HepG2 (cell line): ENCODE data around the gene IL32. TPM values are rescaled to one million over a fixed set of nuclear protein-coding genes. Genes with fewer than 3 reads are reported as not detected.

Source experiments
- AGO1 ChIP-seq: fragments of 200-400 bp; formaldehyde crosslinking; IDR thresholded peaks from 2 replicates; pipeline ENCODE4 v1.6.1; 2017; ENCODE audit warnings: mild to moderate bottlenecking, low read depth, low read length, moderate library complexity; ENCODE audit not compliant: poor library complexity, severe bottlenecking
- ELF4 ChIP-seq: sonication (generic); formaldehyde crosslinking; IDR thresholded peaks from 2 replicates; pipeline ENCODE4 v1.5.0; 2020; ENCODE audit warnings: missing genetic modification reagents, mild to moderate bottlenecking, moderate library complexity, borderline replicate concordance
- FOXJ3 ChIP-seq: sonication (generic); formaldehyde crosslinking; IDR thresholded peaks from 2 replicates; pipeline ENCODE4 v1.4.0; 2020; ENCODE audit warnings: missing genetic modification reagents, mild to moderate bottlenecking, borderline replicate concordance
- FOXO1 ChIP-seq: sonication (generic); formaldehyde crosslinking; IDR thresholded peaks from 2 replicates; pipeline ENCODE4 v1.4.0; 2020; ENCODE audit warnings: missing genetic modification reagents
- HMG20B ChIP-seq: conservative IDR thresholded peaks from 2 replicates; pipeline ENCODE4 v1.6.1; 2016; ENCODE audit warnings: missing genetic modification reagents, missing compliant biosample characterization
- JUND ChIP-seq: sonication (generic); formaldehyde crosslinking; IDR thresholded peaks from 2 replicates; pipeline ENCODE4 v1.8.0; 2022; ENCODE audit warnings: mild to moderate bottlenecking, missing genetic modification reagents
- KMT2B ChIP-seq: IDR thresholded peaks from 2 replicates; pipeline ENCODE4 v1.6.1; 2016; ENCODE audit warnings: missing genetic modification reagents, missing compliant biosample characterization
- MAFG ChIP-seq: sonication (generic); formaldehyde crosslinking; IDR thresholded peaks from 2 replicates; pipeline ENCODE4 v1.5.1; 2020; ENCODE audit warnings: mild to moderate bottlenecking, missing genetic modification reagents
- NCOA1 ChIP-seq: sonication (generic); formaldehyde crosslinking; IDR thresholded peaks from 2 replicates; pipeline ENCODE4 v1.9.0; 2021; ENCODE audit warnings: missing genetic modification reagents
- NR2F1 ChIP-seq, 2 experiments: fragments of 450-650 bp in 1 of 2; formaldehyde crosslinking in 1 of 2; IDR thresholded peaks; 2 replicates each; pipeline versions ENCODE4 v1.5.0 to v1.6.1; 2016 to 2020; ENCODE audit warnings: mild to moderate bottlenecking in 1 of 2, missing compliant biosample characterization in 1 of 2, missing genetic modification reagents in 1 of 2, moderate library complexity in 1 of 2
- PHF20 ChIP-seq: sonication (generic); formaldehyde crosslinking; IDR thresholded peaks from 2 replicates; pipeline ENCODE4 v1.5.0; 2020; ENCODE audit warnings: mild to moderate bottlenecking, missing genetic modification reagents
- RXRB ChIP-seq: IDR thresholded peaks from 2 replicates; pipeline ENCODE4 v1.6.1; 2016; ENCODE audit warnings: borderline replicate concordance, missing genetic modification reagents, missing compliant biosample characterization
- TARDBP ChIP-seq: sonication (generic); formaldehyde crosslinking; IDR thresholded peaks from 2 replicates; pipeline ENCODE4 v1.8.0; 2022; ENCODE audit warnings: mild to moderate bottlenecking, missing genetic modification reagents
- TCF12 ChIP-seq, 2 experiments: fragments of 450-650 bp in 1 of 2; sonication (generic) in 1 of 2; formaldehyde crosslinking in 1 of 2; IDR thresholded peaks; 2 replicates each; pipeline versions ENCODE4 v1.6.1 to v1.8.0; 2017 to 2022; ENCODE audit warnings: antibody characterized with exemption in 1 of 2, mild to moderate bottlenecking in 1 of 2, missing genetic modification reagents in 1 of 2, moderate library complexity in 1 of 2
- YEATS4 ChIP-seq: sonication (generic); formaldehyde crosslinking; IDR thresholded peaks from 2 replicates; pipeline ENCODE4 v1.4.0; 2020; ENCODE audit warnings: missing genetic modification reagents, borderline replicate concordance
- ZBTB7A ChIP-seq: sonication (generic); formaldehyde crosslinking; IDR thresholded peaks from 2 replicates; pipeline ENCODE4 v1.8.0; 2022; ENCODE audit warnings: mild to moderate bottlenecking, missing genetic modification reagents
- ZNF335 ChIP-seq: sonication (generic); formaldehyde crosslinking; IDR thresholded peaks from 2 replicates; pipeline ENCODE4 v1.4.0; 2020; ENCODE audit warnings: missing genetic modification reagents
- ZNF343 ChIP-seq: sonication (generic); formaldehyde crosslinking; IDR thresholded peaks from 2 replicates; pipeline ENCODE4 v1.4.0; 2020; ENCODE audit warnings: mild to moderate bottlenecking, missing genetic modification reagents
- ZNF557 ChIP-seq: sonication (generic); formaldehyde crosslinking; IDR thresholded peaks from 2 replicates; pipeline ENCODE4 v1.4.0; 2020; ENCODE audit warnings: missing genetic modification reagents
- ZNF724P ChIP-seq: sonication (generic); formaldehyde crosslinking; IDR thresholded peaks from 2 replicates; pipeline ENCODE4 v1.8.0; 2022; ENCODE audit warnings: missing genetic modification reagents, borderline replicate concordance
- polyA plus RNA-seq, 8 experiments: library from polyadenylated mRNA; depleted of rRNA in 3 of 8; stranded (reverse) in 7 of 8; unstranded in 1 of 8; fragments of >200 nt; fragmentation: Illumina TruSeq in 4 of 8; extraction: Trizol in 4 of 8; gene quantifications; 2 replicates each; pipeline versions ENCODE4 v1.2.1 to v1.2.3, GENCODE V29; 2011 to 2016; ENCODE audit warnings: low read depth in 4 of 8, missing spikeins in 1 of 8, mixed read lengths in 1 of 8; ENCODE audit not compliant: insufficient read depth in 1 of 8
- total RNA-seq, 5 experiments: library from RNA; depleted of rRNA; stranded (reverse); fragments of >200 nt; fragmentation: Illumina TruSeq; extraction: Trizol; gene quantifications; 2 replicates each; pipeline ENCODE4 v1.2.3, GENCODE V29; 2016; ENCODE audit warnings: low read depth in 1 of 5
- TF ChIP-seq, protein P1 (sequence below): sonication (generic); formaldehyde crosslinking; IDR thresholded peaks from 2 replicates; pipeline ENCODE4 v1.5.1; 2020; ENCODE audit warnings: mild to moderate bottlenecking, missing genetic modification reagents, borderline replicate concordance

Gene IL32
- total and polyA plus RNA-seq, 2 of the 13 experiments (the other 11 are each of a cell fraction or from before 2014, with no cell fraction given): 115 to 165 TPM

DNA sequence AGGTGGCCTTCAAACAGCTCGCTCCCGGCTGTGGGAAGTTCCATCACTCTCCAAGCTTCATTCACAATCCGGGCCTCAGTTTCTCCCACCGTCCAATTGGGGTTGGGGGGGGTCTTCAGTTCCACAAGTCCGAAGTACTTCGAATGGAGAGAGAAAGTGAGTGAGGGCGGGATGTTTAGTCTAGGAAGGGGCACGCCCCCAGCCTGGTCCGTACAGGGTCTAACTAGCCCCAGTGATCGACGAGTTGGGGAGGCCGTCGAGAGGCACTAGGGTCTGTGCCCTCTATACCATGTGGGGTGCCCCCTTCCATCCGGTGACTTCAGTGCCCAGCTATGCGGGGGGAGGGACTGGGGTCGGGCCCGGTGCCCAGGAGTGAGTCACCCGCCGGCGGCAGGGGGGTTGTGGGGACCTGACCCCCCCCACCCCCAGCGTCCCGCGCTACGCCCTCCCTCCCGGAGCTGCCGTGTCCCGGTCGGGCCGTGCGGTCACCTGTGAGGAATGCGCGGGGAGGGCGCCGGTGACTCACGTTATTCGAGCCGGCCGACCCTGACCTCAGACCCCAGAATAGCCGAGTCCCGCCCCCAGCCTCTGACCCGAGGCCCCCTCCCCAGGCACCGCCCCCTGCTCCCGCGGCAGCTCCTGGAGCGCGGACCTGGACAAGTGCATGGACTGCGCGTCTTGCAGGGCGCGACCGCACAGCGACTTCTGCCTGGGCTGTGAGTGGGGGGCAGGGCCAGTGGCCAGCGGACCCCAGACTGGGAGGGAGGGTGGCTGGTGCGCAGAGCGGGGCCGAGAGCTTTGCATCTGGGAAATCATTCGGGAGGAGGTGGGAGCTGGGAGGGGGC is 44.6 kb upstream of the IL32 start (continued):
- TF ChIP-seq FOXJ3 (CRISPR knock-in tag) (0 out of 2 replicates have a peak, but pooled peaks have one; percentile 25), ZBTB7A (peak; percentile 83), HMG20B (peak; percentile 48), TCF12 (IDR thresholded peaks at IDR 0.05) (no peak), TCF12 (CRISPR knock-in tag; IDR thresholded peaks at IDR 0.05) (no peak; the same call in 1 of the 2 replicates), RXRB (CRISPR knock-in tag) (peak; percentile 82), ZNF724P (CRISPR knock-in tag) (no peak), AGO1 (peak; percentile 70), MAFG (CRISPR knock-in tag) (no peak), ZNF557 (CRISPR knock-in tag) (0 out of 2 replicates have a peak, but pooled peaks have one; percentile 51), TARDBP (CRISPR knock-in tag) (peak; percentile 59; the same call in 1 of the 2 replicates), KMT2B (CRISPR knock-in tag) (peak; percentile 30; the same call in 1 of the 2 replicates), FOXO1 (peak; percentile 19; the same call in 1 of the 2 replicates), NCOA1 (CRISPR knock-in tag) (peak; percentile 65), JUND (peak; percentile 99), YEATS4 (CRISPR knock-in tag) (peak; percentile 60; the same call in 1 of the 2 replicates), ZNF343 (peak; percentile 52; the same call in 1 of the 2 replicates), NR2F1 (CRISPR knock-in tag; IDR thresholded peaks at IDR 0.05) (peak; percentile 88 to 95; a peak in 3 of 4 replicates), PHF20 (CRISPR knock-in tag) (peak; percentile 22; the same call in 1 of the 2 replicates), ELF4 (0 out of 2 replicates have a peak, but pooled peaks have one; percentile 63), ZNF335 (CRISPR knock-in tag) (peak; percentile 84)
- TF ChIP-seq, protein P1, sequence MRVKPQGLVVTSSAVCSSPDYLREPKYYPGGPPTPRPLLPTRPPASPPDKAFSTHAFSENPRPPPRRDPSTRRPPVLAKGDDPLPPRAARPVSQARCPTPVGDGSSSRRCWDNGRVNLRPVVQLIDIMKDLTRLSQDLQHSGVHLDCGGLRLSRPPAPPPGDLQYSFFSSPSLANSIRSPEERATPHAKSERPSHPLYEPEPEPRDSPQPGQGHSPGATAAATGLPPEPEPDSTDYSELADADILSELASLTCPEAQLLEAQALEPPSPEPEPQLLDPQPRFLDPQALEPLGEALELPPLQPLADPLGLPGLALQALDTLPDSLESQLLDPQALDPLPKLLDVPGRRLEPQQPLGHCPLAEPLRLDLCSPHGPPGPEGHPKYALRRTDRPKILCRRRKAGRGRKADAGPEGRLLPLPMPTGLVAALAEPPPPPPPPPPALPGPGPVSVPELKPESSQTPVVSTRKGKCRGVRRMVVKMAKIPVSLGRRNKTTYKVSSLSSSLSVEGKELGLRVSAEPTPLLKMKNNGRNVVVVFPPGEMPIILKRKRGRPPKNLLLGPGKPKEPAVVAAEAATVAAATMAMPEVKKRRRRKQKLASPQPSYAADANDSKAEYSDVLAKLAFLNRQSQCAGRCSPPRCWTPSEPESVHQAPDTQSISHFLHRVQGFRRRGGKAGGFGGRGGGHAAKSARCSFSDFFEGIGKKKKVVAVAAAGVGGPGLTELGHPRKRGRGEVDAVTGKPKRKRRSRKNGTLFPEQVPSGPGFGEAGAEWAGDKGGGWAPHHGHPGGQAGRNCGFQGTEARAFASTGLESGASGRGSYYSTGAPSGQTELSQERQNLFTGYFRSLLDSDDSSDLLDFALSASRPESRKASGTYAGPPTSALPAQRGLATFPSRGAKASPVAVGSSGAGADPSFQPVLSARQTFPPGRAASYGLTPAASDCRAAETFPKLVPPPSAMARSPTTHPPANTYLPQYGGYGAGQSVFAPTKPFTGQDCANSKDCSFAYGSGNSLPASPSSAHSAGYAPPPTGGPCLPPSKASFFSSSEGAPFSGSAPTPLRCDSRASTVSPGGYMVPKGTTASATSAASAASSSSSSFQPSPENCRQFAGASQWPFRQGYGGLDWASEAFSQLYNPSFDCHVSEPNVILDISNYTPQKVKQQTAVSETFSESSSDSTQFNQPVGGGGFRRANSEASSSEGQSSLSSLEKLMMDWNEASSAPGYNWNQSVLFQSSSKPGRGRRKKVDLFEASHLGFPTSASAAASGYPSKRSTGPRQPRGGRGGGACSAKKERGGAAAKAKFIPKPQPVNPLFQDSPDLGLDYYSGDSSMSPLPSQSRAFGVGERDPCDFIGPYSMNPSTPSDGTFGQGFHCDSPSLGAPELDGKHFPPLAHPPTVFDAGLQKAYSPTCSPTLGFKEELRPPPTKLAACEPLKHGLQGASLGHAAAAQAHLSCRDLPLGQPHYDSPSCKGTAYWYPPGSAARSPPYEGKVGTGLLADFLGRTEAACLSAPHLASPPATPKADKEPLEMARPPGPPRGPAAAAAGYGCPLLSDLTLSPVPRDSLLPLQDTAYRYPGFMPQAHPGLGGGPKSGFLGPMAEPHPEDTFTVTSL (CRISPR knock-in tag): 0 out of 2 replicates have a peak, but pooled peaks have one; percentile 13
